ENCODE measurements around the gene HAPLN1.

DNA sequence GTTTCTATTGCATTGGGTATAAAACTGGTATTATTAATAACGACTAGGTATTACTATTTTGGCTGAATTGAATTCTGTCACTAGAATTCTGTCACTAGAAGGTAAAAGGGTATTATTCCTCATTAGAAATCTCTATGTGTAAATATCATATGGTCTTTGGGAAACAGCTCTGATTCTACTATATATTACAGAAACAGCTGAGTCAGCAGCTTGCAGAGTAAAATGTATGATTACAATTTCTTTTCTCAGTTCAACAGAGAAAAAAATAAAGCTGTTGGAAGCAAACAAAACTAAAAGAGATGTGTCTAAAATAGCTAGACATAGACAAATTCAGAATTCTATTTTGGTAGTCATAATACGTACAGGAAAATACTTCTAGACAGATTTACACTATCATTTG is 48.5 kb downstream of the HAPLN1 start:
- TF ChIP-seq, protein P1, sequence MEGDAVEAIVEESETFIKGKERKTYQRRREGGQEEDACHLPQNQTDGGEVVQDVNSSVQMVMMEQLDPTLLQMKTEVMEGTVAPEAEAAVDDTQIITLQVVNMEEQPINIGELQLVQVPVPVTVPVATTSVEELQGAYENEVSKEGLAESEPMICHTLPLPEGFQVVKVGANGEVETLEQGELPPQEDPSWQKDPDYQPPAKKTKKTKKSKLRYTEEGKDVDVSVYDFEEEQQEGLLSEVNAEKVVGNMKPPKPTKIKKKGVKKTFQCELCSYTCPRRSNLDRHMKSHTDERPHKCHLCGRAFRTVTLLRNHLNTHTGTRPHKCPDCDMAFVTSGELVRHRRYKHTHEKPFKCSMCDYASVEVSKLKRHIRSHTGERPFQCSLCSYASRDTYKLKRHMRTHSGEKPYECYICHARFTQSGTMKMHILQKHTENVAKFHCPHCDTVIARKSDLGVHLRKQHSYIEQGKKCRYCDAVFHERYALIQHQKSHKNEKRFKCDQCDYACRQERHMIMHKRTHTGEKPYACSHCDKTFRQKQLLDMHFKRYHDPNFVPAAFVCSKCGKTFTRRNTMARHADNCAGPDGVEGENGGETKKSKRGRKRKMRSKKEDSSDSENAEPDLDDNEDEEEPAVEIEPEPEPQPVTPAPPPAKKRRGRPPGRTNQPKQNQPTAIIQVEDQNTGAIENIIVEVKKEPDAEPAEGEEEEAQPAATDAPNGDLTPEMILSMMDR (IDR thresholded peaks at IDR 0.05) = no peak
- TF ChIP-seq POLR2A (IDR thresholded peaks at IDR 0.05) = no peak

Data from right lobe of liver (tissue), 4 donors.